Measurements from ENCODE around the gene BRD9.

DNA sequence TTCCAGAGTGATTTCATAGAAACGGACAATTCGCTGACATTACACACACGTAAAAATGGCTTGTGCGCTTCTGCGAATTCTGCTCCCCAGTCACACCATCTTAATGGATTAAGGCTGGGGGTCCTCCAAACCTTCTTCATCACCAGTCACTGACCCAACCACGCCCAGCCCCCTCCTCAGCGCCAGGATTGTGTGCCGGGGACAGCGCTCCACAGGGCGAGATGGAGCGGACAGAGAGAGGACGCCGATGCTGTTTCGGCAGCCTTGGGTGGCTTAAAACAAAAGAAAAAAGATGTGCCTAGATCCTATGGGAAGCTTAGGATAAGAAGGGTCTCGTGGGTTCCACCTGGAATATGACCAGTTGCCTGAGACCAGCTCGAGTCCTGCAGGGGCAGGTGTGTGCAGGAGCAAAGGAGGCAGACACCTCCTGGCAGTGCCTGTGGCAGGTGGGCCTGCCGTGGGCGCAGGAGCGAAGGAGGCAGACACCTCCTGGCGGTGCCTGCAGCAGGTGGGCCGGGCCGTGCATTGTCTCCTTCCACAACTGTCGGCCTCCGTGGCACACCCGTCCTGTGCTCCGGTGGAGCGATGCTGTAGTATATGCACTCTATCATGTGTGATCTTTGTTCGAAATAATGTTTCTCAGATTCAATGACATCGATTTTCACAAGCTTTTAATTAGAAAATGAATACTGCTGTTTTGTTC, 20.9 kb downstream of the BRD9 start:
- TF ChIP-seq, protein P1, sequence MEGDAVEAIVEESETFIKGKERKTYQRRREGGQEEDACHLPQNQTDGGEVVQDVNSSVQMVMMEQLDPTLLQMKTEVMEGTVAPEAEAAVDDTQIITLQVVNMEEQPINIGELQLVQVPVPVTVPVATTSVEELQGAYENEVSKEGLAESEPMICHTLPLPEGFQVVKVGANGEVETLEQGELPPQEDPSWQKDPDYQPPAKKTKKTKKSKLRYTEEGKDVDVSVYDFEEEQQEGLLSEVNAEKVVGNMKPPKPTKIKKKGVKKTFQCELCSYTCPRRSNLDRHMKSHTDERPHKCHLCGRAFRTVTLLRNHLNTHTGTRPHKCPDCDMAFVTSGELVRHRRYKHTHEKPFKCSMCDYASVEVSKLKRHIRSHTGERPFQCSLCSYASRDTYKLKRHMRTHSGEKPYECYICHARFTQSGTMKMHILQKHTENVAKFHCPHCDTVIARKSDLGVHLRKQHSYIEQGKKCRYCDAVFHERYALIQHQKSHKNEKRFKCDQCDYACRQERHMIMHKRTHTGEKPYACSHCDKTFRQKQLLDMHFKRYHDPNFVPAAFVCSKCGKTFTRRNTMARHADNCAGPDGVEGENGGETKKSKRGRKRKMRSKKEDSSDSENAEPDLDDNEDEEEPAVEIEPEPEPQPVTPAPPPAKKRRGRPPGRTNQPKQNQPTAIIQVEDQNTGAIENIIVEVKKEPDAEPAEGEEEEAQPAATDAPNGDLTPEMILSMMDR (IDR thresholded peaks at IDR 0.05; ENCODE audit: low read depth, low read length), result no peak
- TF ChIP-seq POLR2A (IDR thresholded peaks at IDR 0.05; ENCODE audit: extremely low read depth, insufficient read length), result no peak

All from NB4 (cell line).